HG02943 (cell line): ENCODE results near the gene SLFN14.
"Not testable (repeated sequence)": the region's sequence is repeated elsewhere in the genome, so short reads cannot be mapped to it uniquely, and the experiment has no call there.

Experiments used
- ATAC-seq: cut with Tn5 transposase; IDR thresholded peaks from one replicate; pipeline ENCODE4 v1.9.1; 2021; ENCODE audit warnings: mild to moderate bottlenecking, low read depth, moderate library complexity; ENCODE audit not compliant: unreplicated experiment

The SLFN14 gene

GRCh38 chr17:35563181-35563580 lies 2.6 kb upstream of the SLFN14 start:
- not testable (repeated sequence) for ATAC-seq

GRCh38 chr17:35559495-35560210 lies 966 bp downstream of the SLFN14 start:
- ATAC-seq = no peak

- ATAC-seq = no peak
These were observed 3.3 kb downstream of the SLFN14 start for GRCh38 chr17:35557353-35557752.

- no peak for ATAC-seq
These were observed 4.9 kb downstream of the SLFN14 start for GRCh38 chr17:35555691-35556090.

- ATAC-seq = no peak
These were observed 6.0 kb downstream of the SLFN14 start for GRCh38 chr17:35554668-35555067.

- ATAC-seq = no peak
These were observed 7.3 kb downstream of the SLFN14 start for GRCh38 chr17:35553310-35553709.

- no peak for ATAC-seq
These were observed 11.6 kb downstream of the SLFN14 start for GRCh38 chr17:35548978-35549377.

- no peak for ATAC-seq
These were observed 12.3 kb downstream of the SLFN14 start for GRCh38 chr17:35548208-35548810.

- ATAC-seq = no peak
These were observed 14.1 kb downstream of the SLFN14 start for GRCh38 chr17:35546487-35546886.

- ATAC-seq = no peak
These were observed 15.5 kb downstream of the SLFN14 start for GRCh38 chr17:35545150-35545549.

- ATAC-seq = no peak
These were observed 16.8 kb downstream of the SLFN14 start for GRCh38 chr17:35543856-35544255.

- ATAC-seq = no peak
These were observed 17.6 kb downstream of the SLFN14 start for GRCh38 chr17:35542990-35543389.

- ATAC-seq = no peak
These were observed 19.2 kb downstream of the SLFN14 start for GRCh38 chr17:35541434-35541833.

GRCh38 chr17:35540589-35541404 lies 19.8 kb downstream of the SLFN14 start:
- ATAC-seq = no peak

GRCh38 chr17:35539659-35540026 lies 21.0 kb downstream of the SLFN14 start:
- ATAC-seq = no peak

GRCh38 chr17:35537601-35538141 lies 22.9 kb downstream of the SLFN14 start, which contains the start of gene SLFN12L:
Gene SLFN12L, minus strand, starts transcription at chr17:35537678. Its CDS starts 15,314 bp downstream, at chr17:35522364.
- ATAC-seq = no peak

- ATAC-seq = no peak
These were observed 23.9 kb downstream of the SLFN14 start for GRCh38 chr17:35536664-35537171.

- ATAC-seq = not testable (repeated sequence)
These were observed 25.2 kb downstream of the SLFN14 start for GRCh38 chr17:35535406-35535805.

- no peak for ATAC-seq
These were observed 26.0 kb downstream of the SLFN14 start for GRCh38 chr17:35534576-35535093.

- no peak for ATAC-seq
These were observed 29.5 kb downstream of the SLFN14 start for GRCh38 chr17:35531160-35531559.

GRCh38 chr17:35529866-35530265 lies 30.8 kb downstream of the SLFN14 start:
- no peak for ATAC-seq
